ENCODE data around the gene IVD.
"Not testable (repeated sequence)": the region's sequence is repeated elsewhere in the genome, so short reads cannot be mapped to it uniquely, and the experiment has no call there.

IVD gene

DNA sequence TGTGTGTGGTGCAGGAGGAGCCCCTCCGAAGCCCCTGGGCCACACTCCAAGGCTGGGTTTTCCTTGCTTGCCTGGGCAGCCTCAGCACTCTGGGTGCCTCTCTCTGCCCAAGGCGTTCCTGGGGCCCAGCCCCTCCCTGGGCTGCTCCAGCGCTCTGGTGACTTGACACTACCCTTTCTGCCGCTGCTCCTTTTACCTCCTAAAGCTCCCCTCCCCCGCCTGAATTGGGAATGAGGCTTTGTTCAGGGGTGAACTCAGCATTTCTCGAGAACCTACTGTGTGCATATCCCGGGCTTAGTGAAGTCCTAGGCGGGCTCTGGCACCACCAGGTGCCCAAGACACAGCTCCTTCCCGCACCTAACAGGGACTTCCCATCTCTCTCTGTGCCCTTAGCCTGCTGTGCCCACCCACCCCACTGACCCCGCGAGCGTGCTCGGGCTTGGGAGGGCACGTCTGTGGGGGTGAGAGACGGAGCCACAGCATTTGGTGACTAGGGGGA lies 33.9 kb downstream of the IVD start:
- no peak for DNase-seq (ENCODE audit: low spot score)

- peak; percentile 67 for DNase-seq (ENCODE audit: low spot score)
Measured at GRCh38 chr15:40439960-40440742, 34.6 kb downstream of the IVD start.

DNA sequence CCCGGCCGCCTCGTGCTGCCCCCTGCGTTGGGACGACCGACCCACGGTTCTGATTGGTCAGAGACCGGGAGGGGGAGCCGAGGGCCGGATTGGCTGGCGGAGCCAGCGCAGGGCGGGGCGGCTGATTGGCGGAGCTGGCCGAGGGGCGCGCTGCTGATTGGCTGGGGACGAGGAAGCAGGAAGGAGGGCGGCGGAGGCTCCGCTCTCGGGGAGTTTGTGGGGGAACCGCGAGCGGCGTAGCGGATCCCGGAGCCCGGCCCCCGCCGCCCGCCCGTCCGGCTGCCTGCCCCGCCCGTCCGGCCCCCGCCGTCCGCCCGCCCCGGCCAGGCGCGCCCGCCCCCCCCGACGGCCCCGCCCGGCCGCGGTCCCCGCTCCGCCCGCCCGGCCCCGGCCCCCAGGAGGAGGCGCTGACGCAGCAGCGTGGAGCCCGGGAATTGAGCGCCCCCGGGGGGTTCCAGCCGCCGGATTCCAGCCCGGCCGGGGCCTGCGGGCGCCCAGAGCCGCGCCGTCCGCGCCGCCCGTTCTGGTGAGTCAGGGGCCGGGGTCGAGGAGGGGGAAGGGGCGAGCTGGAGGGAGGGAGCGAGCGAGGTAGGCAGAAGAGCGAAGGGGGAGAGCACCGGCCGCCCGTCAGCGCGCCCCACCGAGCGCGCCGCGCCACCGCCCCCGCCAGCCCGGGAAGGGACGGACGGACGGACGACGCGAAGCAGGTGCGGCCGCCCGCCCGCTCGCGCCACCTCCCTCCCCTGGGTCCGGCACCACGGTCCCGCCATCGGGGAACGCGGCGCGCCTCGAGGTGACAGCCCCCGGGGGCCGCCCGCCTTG lies 35.4 kb downstream of the IVD start, which contains the start of gene BAHD1:
TSS of gene BAHD1 (plus strand) at position 211 of the 822 bp plus-strand sequence. CDS start 17,512 bp downstream, outside the sequence.
- peak; percentile 100 for DNase-seq (ENCODE audit: low spot score)

DNA sequence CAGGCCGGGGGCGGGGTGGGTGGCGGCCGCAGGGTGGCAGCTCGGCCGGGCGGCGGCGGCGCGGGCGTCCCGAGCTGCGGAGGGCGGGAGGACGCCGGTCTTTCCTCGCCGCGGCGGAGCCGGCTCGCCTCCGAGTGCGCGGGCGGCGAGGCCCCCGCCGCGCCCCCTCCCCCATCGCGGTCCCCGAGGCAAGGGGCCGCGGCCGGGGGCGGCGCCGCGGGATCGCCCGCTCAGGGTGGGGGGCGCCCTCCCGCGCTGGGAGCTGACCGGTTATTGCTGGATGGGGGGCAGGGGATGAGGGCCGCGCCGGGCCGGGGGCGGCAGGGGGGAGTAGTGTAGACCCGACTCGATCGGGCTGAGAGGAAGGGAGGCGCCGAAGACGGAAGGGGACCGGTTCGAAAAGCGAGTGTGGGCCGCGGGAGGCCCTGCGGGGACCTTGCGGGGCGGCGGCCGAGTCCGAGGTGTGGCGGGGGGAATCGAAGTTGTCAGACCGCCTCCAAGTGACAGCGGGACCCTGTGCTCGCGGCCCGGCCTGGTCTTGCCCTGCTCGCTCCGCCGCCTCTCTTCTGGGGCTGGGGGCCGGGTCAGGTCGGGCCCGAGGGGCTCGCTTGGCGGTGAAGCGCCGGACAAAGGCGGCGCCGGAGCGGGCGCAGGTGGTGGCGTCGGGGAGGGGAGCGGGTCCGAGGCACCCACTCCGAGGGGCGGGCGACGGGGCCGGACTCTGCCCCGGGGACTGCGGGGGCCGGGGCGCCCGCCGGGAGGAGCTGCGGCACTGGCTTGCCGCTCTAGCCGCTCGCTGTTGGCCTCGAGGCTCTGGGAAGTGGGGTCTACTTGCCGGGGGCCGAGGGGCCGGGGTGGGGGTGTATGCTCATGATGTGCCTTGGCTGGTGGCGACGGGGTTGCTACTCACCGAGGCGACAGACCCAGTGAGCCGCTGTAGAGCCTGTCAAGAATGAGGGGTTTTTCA lies 36.3 kb downstream of the IVD start:
- DNase-seq (ENCODE audit: low spot score): no peak

GRCh38 chr15:40443255-40443654 lies 37.7 kb downstream of the IVD start:
- no peak for DNase-seq (ENCODE audit: low spot score)

DNA sequence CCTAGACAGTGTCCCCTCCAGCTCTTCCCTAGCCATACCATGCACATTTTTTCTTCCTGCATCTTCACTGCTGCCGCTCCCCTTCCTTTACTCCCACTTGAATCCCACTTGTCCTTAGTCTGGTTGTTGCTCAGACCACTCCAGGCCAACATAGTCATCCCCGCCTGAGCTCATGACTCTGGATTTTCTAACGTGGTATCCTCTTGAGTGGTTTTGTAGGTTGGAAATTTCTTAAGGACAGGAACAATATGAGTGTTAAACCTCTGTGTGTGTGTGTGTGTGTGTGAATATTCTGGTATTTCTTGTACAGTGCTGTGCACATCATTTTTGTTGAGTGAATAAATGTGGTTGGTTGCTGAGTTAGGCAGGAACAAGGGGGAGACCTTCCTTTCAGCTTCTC lies 38.3 kb downstream of the IVD start:
- no peak for DNase-seq (ENCODE audit: low spot score)

- no peak for DNase-seq (ENCODE audit: low spot score)
Measured at GRCh38 chr15:40444736-40445135, 39.1 kb downstream of the IVD start.

DNA sequence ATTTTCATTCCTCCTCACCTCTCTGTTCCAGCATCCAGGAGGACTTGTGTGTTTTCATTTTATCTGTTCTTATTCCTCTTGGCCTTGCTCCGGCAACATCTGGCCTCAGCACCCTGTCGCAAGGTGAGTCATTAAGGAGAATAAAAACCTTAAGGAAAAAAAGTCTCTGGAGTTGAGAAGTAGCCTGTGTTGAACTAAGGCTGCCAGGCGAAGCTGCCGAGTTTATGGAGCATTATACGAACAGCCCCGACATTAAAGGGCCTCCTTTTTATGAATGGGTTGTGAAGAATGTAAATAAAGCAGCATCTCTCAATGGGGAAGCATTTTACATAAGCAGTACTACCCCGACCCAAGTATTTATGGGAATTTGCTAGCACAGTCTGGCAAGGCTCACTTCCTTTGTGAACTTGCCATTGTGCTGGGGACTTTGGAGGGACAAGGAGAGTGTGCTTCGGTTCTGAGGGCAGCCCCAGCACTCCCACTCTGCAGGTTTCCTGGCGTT lies 39.9 kb downstream of the IVD start:
- peak; percentile 54 for DNase-seq (ENCODE audit: low spot score)

- no peak for DNase-seq (ENCODE audit: low spot score)
Measured at GRCh38 chr15:40446144-40446543, 40.5 kb downstream of the IVD start.

DNA sequence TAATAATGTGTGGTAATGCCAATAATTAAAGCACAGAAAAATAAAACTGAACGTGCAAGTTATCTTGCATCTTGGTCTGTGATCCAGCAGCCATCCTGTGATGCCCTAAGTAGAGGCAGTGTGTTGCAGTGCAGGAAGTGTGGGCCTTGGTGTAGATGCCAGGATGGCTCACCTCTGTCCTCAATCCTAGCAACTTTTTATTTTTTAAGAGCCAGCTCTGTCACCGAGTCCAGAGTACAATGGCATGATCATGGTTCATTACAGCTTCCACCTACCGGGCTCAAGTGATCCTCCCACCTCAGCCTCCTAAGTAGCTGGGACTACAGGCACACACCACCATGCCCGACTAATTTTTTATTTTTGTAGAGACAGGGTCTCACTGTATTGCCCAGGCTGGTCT lies 42.8 kb downstream of the IVD start:
- DNase-seq (ENCODE audit: low spot score): no peak

- no peak for DNase-seq (ENCODE audit: low spot score)
Measured at GRCh38 chr15:40449275-40449674, 43.7 kb downstream of the IVD start.

DNA sequence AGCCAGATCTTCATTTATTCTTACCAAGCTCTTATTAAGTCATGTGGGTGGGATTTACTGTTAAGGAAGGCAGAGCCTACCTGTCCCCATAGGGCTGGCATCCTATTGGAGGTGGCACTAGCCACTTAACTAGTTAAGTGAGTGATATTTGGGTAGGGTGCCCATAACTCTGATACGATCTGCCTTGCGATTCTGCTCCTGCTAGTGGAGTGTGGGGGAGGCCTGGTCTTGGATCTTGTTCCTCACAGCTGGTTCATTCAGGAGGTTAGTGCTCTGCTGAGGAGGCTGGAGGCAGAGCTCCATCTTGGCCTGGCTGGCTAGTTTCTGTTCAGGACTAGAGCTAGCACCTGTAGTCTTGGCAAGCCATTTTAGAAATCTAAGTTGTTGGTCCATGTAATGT lies 44.5 kb downstream of the IVD start:
- no peak for DNase-seq (ENCODE audit: low spot score)

- DNase-seq (ENCODE audit: low spot score): no peak
Measured at GRCh38 chr15:40451527-40452158, 46.0 kb downstream of the IVD start.

GRCh38 chr15:40452296-40453090 lies 46.9 kb downstream of the IVD start:
- DNase-seq (ENCODE audit: low spot score): no peak

GRCh38 chr15:40453941-40454340 lies 48.3 kb downstream of the IVD start:
- not testable (repeated sequence) for DNase-seq (ENCODE audit: low spot score)

DNA sequence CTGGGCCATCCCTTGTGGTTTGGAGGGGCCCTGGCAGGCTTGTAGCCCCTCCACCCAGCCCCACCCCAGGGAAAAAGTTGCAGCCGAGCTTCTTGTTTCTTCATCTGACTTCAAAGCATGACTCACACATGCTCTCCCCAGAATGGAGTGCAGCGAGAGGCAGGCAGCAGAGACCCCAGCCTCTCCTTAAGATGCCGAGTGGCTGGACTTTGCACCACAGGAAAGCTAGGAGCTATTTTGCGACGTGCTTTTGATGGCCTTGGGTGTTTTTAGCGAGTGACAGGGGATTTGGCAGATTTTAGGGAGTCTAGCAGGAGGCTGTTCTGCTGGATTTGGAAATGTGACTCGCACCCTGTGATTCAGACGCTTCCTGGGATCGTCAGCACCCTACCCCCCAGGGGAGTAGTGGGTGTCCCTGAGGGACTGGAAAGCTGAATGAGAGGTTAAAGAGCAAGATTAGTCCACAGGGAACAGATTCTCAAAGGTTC lies 49.4 kb downstream of the IVD start:
- DNase-seq (ENCODE audit: low spot score): peak; percentile 68

GRCh38 chr15:40456299-40456712 lies 50.7 kb downstream of the IVD start:
- DNase-seq (ENCODE audit: low spot score): no peak

- no peak for DNase-seq (ENCODE audit: low spot score)
Measured at GRCh38 chr15:40456738-40457137, 51.1 kb downstream of the IVD start.

GRCh38 chr15:40458495-40459371 lies 53.1 kb downstream of the IVD start:
- DNase-seq (ENCODE audit: low spot score): no peak

Data from AG08396 (cell line).